Measurements from ENCODE around the gene AGAP2.
A peak's percentile ranks its signal among the peaks of the same experiment; 100 is the strongest.
"Not testable (repeated sequence)": the region's sequence is repeated elsewhere in the genome, so short reads cannot be mapped to it uniquely, and the experiment has no call there.

The AGAP2 gene

DNA sequence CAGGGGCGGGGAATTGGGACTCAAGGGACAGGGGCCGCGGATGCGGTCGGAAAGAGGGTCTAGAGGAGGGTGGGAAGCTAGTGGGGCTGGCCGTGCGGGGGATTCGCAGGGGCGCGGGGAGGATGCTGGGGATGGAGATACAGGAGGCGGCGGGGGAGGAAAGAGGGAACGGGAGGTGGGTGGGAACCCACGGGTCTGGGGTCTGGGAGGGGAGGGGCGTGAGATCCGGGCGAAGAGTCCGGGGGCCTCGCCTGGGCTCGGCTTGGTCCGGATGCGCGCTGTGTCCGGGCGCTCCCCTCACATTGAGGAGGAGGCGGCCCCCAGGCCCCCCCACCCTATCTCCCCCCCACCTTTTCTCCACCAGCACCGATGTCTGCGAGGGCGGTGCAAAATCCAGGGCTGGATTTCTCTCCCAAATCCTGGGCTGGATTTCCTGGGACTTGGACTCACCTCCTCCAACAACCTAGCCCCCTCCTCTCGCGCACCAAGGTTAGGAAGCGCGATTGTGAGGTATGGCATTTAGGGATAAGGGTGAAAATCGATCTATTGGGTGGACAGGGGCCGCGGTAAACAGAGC is at the start of gene AGAP2:
AGAP2 (minus strand) TSS at position 82 of the 577 bp plus-strand sequence. CDS start 496 bp downstream, outside the sequence.
- DNase-seq = no peak

GRCh38 chr12:57783861-57784260 is 45.3 kb upstream of the AGAP2 start:
- no peak for DNase-seq

DNA sequence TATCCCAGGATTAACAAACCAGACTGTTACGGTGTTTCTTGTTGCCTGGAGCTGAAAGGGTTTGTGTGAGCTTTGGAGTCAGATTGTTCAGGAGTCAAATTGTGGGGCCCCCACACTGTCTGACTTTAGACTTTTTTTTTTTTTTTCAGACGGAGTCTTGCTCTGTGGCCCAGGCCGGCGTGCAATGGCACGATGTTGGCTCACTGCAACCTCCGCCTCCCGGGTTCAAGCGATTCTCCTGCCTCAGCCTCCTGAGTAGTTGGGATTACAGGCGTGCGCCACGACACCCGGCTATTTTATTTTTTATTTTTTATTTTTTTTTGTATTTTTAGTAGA is 44.9 kb upstream of the AGAP2 start:
- no peak for DNase-seq

DNA sequence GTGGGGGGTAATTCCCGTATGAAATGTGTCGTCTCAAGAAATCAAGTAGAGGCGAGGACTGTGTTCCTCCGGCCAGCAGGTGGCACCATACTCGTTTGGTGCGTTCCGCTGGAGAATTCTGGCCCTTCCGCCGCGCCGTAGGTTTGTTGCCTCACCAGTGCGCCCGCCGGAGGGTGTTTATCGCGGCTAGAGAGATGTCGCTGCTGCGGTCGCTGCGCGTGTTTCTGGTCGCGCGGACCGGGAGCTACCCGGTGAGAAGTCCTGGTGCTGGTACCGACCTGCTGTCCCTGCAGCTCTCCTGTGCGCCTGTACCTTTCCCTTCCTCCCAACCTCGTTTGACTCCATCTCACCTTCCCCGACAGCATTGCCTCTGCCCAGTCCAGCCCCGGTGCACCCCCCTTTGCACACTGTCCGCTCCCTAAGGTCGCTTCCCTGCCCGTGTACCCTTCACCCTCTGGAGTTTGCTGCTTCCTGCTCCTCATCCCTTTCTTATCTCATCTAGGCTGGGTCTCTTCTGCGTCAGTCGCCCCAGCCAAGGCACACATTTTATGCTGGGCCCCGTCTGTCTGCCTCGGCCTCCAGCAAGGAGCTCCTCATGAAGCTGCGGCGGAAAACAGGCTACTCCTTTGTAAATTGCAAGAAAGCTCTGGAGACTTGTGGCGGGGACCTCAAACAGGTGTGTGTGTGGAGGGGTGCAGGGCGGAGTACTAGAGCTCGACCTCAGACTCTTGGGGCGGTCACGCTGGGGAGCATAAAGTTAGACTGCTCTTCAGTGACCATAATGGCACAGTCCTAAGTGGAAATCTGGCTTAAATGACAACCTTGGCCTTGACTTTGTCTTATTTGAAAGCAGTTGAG is 44.3 kb upstream of the AGAP2 start, which contains the start of gene TSFM:
TSFM (plus strand) TSS at position 180 of the 858 bp plus-strand sequence; CDS start at position 195, 15 bp downstream.
- DNase-seq = peak; percentile 39

DNA sequence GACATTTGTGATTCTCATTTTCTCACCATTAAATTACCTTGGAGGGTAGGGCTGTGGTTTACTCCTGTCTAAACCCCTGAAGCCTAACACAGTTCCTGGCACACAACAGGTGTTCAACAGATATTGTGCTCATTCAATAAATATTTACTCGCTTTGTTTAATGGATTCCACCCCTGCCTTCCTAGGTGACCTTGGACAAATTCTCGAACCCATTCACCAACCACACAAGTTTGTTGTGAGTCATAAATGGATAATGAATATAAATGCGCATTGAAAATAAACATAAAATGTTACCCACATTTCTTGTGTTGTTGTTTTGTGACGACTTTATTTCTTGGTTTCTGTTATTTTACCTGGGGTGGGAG is 43.7 kb upstream of the AGAP2 start:
- DNase-seq = no peak

DNA sequence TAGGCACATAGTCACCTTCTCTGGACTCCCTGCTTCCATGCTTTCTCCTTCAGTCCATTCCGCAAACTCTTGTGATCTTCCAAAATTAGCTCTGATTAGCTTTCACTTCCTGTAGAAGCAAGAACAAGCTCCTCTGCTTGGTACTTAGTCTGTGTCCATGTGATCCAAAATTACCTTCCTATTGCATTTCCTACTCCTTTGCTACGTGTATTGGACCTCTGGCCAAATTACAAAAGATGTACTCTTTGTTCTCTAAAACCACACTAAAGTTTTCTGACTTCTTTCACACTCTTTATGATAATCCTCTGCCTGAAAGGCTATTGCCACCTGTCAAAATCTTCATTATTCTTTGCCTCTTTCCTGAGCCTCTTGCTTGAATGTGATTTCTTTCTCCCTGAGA is 43.3 kb upstream of the AGAP2 start:
- no peak for DNase-seq

GRCh38 chr12:57781244-57781643 is 42.7 kb upstream of the AGAP2 start:
- DNase-seq = no peak

DNA sequence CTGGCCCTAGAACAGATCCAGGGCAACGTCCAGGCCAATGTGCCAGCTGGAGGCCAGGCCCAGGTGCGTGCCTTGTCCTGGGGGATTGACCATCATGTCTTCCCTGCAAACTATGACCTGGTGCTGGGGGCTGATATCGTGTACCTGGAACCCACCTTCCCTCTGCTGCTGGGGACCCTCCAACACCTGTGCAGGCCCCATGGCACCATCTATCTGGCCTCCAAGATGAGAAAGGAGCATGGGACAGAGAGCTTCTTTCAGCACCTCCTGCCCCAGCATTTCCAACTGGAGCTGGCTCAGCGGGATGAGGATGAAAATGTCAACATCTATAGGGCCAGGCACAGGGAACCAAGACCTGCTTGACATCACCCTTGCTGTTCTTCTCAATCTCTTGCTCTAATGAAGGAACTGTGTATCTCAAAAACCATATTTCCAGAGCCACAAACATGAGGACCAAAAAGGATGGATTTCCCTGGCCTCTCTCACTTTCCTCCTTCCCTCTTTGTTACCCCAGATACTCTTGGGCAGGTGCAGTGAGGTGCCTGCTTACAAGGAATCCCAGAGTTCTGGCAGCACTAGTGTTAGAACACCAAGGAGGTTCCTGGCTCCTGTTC is 41.8 kb upstream of the AGAP2 start:
- DNase-seq = no peak

DNA sequence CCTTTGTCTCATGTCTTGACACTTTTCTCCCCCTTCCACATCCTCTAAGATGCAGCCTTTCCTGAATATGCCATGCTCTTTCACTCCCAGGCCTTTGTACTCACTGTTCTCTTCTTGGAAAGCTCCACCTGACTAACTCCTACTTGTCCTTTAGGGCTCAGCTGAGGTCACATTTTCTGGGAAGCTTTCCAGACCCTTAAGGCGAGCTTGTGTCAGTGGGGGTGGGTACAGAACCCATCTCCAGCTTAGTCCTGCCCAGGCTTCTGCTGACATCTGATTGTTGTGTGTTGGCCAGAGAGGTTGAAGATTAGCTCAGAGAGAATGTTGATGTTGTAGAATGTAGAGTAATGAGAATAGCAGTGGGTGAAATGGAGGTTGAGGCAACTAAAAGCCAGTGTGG is 41.2 kb upstream of the AGAP2 start:
- no peak for DNase-seq

- no peak for DNase-seq
Observed at GRCh38 chr12:57777911-57778310, 39.4 kb upstream of the AGAP2 start.

GRCh38 chr12:57777367-57777766 is 38.8 kb upstream of the AGAP2 start:
- DNase-seq = no peak

DNA sequence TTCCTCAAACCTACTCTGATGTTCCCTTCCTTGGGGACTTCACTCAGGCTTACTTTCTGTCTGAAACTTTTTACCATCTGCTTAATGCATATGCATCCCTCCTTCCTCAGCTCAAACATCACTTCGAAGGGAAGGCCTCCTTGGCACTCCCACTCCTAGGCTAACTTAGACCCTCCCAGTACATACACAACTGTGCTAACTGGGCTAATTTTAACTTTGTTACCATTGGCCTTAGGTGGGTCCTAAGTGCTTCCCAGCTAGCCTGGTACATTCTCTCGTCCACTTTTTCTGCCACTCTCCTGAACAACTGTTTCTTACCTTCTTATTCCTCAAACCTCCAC is 37.7 kb upstream of the AGAP2 start:
- no peak for DNase-seq

GRCh38 chr12:57775563-57776246 is 37.2 kb upstream of the AGAP2 start:
- DNase-seq = no peak

- DNase-seq = no peak
Observed at GRCh38 chr12:57775044-57775443, 36.5 kb upstream of the AGAP2 start.

DNA sequence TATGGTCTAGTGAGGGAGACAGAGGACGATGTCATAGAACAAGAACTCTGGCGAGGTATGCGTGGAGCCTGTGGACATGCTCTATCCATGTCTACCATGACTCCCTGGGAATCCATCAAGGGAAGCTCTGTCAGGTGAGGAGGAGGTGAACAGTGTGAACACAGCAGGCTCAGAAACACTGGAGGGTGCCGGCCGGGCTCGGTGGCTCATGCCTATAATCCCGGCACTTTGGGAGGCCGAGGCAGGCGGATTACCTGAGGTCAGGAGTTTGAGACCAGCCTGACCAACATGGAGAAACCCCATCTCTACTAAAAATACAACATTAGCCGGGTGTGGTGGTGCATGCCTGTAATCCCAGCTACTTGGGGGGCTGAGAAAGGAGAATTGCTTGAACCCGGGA is 36.1 kb upstream of the AGAP2 start:
- not testable (repeated sequence) for DNase-seq

- no peak for DNase-seq
Observed at GRCh38 chr12:57772429-57773322, 34.1 kb upstream of the AGAP2 start, which contains the start of gene EEF1AKMT3. Gene EEF1AKMT3 (plus strand): TSS chr12:57772614. CDS start chr12:57772725, 111 bp downstream.

- peak; percentile 58 for DNase-seq
Observed at GRCh38 chr12:57771873-57772428, 33.4 kb upstream of the AGAP2 start, which contains the start of gene METTL1. Gene METTL1 (minus strand): TSS chr12:57772105. CDS start chr12:57772083, 22 bp downstream.

DNA sequence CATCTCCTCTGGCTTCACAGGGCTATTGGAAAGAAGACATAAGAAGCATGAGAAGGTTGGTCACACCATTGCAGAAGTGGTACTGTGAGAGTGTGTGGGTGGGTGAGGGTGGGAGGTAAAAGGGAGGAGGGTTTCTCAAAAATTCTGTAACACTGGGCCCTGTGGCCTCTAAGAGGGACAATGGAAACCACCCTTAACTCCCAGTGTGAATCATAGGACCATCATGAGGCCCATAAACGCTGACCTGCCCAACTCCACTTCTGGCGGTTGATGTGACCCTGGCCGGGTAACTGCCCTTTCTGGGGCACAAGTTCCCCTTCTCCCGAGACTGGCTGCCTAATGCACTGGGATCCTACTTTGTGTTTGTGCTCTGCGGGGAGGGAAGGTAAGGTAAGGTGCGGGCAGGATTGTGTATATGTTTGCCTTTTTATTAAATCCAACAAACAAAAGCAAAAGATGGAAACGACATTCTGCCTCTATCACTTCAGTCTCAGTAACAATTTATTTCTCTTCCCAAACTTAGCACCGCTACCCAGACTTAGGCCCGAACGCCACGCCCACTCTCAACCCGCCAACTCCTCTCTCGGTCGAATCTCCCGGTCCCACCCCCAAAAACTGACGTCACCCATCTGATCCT is 32.8 kb upstream of the AGAP2 start:
- DNase-seq = peak; percentile 9

DNA sequence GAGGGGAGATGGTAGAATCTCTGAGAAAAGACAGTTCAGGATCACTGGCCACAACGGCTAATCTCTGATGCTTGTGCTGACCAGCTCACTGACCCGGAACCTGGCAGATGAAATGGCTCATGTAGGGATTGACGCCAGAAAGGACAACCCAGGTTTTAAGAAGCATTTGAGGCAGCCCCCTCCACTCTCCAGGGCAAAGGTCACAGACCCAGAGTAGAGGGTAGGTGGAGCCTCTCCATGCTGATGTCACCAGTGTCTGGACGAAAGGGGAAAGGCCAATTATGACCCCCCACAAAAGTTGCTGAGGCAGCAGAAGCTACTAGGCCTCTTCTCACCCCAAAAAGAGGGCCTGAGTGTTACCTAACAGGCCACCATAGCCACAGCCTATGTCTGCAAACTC is 32.2 kb upstream of the AGAP2 start:
- DNase-seq = no peak

- no peak for DNase-seq
Observed at GRCh38 chr12:57769594-57769993, 31.1 kb upstream of the AGAP2 start.

DNA sequence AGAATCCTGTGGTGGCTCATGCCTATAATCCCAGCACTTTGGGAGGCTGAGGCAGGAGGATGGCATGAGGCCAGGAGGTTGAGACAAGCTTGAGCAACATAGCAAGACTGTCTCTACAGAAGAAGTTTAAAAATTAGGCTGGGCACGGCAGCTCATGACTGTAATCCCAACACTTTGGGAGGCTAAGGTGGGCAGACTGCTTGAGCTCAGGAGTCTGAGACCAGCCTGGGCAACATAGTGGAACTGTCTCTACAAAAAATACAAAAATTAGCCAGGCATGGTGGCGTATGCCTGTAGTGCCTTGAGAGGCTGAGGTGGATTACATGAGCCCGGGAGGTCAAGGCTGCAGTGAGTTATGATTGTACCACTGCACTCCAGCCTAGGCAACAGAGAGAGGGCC is 29.3 kb upstream of the AGAP2 start:
- DNase-seq = no peak

DNA sequence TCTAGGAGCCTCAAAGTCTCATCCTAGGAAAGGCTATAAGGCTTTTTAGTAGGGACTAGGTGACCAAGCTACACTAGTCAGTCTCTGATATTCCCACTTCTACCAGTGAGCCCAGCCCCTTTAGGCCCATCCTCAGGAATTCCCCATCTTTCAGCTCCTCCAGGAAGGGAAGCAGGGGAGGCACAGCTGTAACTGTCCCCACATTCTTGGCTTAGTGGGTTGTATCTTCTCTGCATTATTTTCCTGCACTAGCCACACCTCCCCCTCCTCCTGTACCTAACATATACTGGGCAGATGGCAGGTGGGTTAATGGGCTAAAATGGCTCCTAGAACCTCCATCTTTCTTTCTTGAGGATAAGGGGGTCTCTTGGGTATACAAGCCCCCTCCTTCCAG is 28.8 kb upstream of the AGAP2 start:
- DNase-seq = no peak
